Stomach smooth muscle (tissue), 2 donors: ENCODE measurements around the gene DCX.

ENCODE experiments used
- H3K27ac ChIP-seq: one replicate; pipeline ENCODE4 v1.7.0; 2013; ENCODE audit warnings: mild to moderate bottlenecking, low read length, inconsistent platforms
- H3K27me3 ChIP-seq, 2 donors: one replicate each; pipeline ENCODE4 v1.7.0; 2013; ENCODE audit warnings: low read length in 2 of 2; ENCODE audit not compliant: insufficient read depth in 2 of 2, control insufficient read depth in 1 of 2
- H3K36me3 ChIP-seq, 2 donors: one replicate each; pipeline ENCODE4 v1.7.0; 2013; ENCODE audit warnings: low read length in 2 of 2; ENCODE audit not compliant: control insufficient read depth in 2 of 2, insufficient read depth in 2 of 2
- H3K4me1 ChIP-seq: one replicate; pipeline ENCODE4 v1.7.0; 2013; ENCODE audit warnings: low read length; ENCODE audit not compliant: control insufficient read depth, insufficient read depth
- H3K4me3 ChIP-seq, 2 donors: one replicate each; pipeline ENCODE4 v1.7.0; 2013; ENCODE audit warnings: low read length in 2 of 2
- H3K9ac ChIP-seq, 2 donors: one replicate each; pipeline ENCODE4 v1.7.0; 2013; ENCODE audit warnings: low read length in 2 of 2, mild to moderate bottlenecking in 1 of 2
- H3K9me3 ChIP-seq, 2 donors: one replicate each; pipeline ENCODE4 v1.7.0; 2013; ENCODE audit warnings: low read length in 2 of 2; ENCODE audit not compliant: control insufficient read depth in 2 of 2
- donor health status: healthy.
- donor health status: Pancreatic carcinoma.

DCX gene

GRCh38 chrX:111375747-111376146 lies 36.2 kb downstream of the DCX start:
- Histone ChIP-seq H3K9me3 (peaks cover 0 to 2% of the 10 kb centered on the region in 2 donors), H3K36me3 (no peaks in the 10 kb centered on the region), H3K4me1 (no peaks in the 10 kb centered on the region), H3K27ac (no peak overlapping the region), H3K27me3 (peaks cover 0 to 24% of the 10 kb centered on the region in 2 donors), H3K4me3 (no peak overlapping the region), H3K9ac (no peak overlapping the region)

- Histone ChIP-seq H3K27me3 (peaks cover 0 to 20% of the 10 kb centered on the region in 2 donors), H3K27ac (no peak overlapping the region), H3K4me1 (no peaks in the 10 kb centered on the region), H3K9ac (no peak overlapping the region), H3K4me3 (no peak overlapping the region), H3K36me3 (no peaks in the 10 kb centered on the region), H3K9me3 (peaks cover 0 to 2% of the 10 kb centered on the region in 2 donors)
These were observed 39.9 kb downstream of the DCX start for GRCh38 chrX:111372086-111372485.

GRCh38 chrX:111365770-111366325 lies 46.1 kb downstream of the DCX start:
- no peak overlapping the region for H3K27ac ChIP-seq
- peaks cover 0 to 16% of the 10 kb centered on the region in 2 donors for H3K27me3 ChIP-seq
- no peak overlapping the region for H3K4me3 ChIP-seq
- no peaks in the 10 kb centered on the region for H3K36me3 ChIP-seq
- H3K9me3 ChIP-seq = no peaks in the 10 kb centered on the region
- no peaks in the 10 kb centered on the region for H3K4me1 ChIP-seq
- no peak overlapping the region for H3K9ac ChIP-seq

- Histone ChIP-seq H3K4me1 (no peaks in the 10 kb centered on the region), H3K27ac (no peak overlapping the region), H3K4me3 (no peak overlapping the region), H3K9ac (no peak overlapping the region), H3K27me3 (peaks cover 0 to 16% of the 10 kb centered on the region in 2 donors), H3K36me3 (no peaks in the 10 kb centered on the region), H3K9me3 (no peaks in the 10 kb centered on the region)
These were observed 48.3 kb downstream of the DCX start for GRCh38 chrX:111363741-111364140.

GRCh38 chrX:111361751-111362150 lies 50.2 kb downstream of the DCX start:
- no peaks in the 10 kb centered on the region for H3K4me1 ChIP-seq

GRCh38 chrX:111360839-111361238 lies 51.2 kb downstream of the DCX start:
- Histone ChIP-seq H3K36me3 (no peaks in the 10 kb centered on the region), H3K9me3 (no peaks in the 10 kb centered on the region), H3K4me1 (no peaks in the 10 kb centered on the region), H3K27ac (no peak overlapping the region), H3K9ac (no peak overlapping the region), H3K27me3 (peaks cover 0 to 6% of the 10 kb centered on the region in 2 donors), H3K4me3 (no peak overlapping the region)

More at GRCh38 chrX:111361751-111362150, 50.2 kb downstream of the DCX start:
- Histone ChIP-seq H3K4me3 (no peak overlapping the region), H3K36me3 (no peaks in the 10 kb centered on the region), H3K27ac (no peak overlapping the region), H3K9me3 (no peaks in the 10 kb centered on the region), H3K27me3 (peaks cover 0 to 12% of the 10 kb centered on the region in 2 donors), H3K9ac (no peak overlapping the region)

- no peaks in the 10 kb centered on the region for H3K9me3 ChIP-seq
- H3K4me3 ChIP-seq = no peak overlapping the region
- H3K27ac ChIP-seq = no peak overlapping the region
- H3K9ac ChIP-seq = no peak overlapping the region
- H3K36me3 ChIP-seq = no peaks in the 10 kb centered on the region
- H3K4me1 ChIP-seq = peaks cover 6% of the 10 kb centered on the region
- H3K27me3 ChIP-seq = peaks cover 0 to 2% of the 10 kb centered on the region in 2 donors
These were observed 56.4 kb downstream of the DCX start for GRCh38 chrX:111355523-111356115.

- no peaks in the 10 kb centered on the region for H3K36me3 ChIP-seq
- H3K4me3 ChIP-seq = no peak overlapping the region
- H3K9ac ChIP-seq = no peak overlapping the region
- no peak overlapping the region for H3K27ac ChIP-seq
- peaks cover 0 to 2% of the 10 kb centered on the region in 2 donors for H3K27me3 ChIP-seq
- H3K9me3 ChIP-seq = no peaks in the 10 kb centered on the region
- H3K4me1 ChIP-seq = peaks cover 6% of the 10 kb centered on the region
These were observed 57.5 kb downstream of the DCX start for GRCh38 chrX:111354496-111354895.

GRCh38 chrX:111353793-111354192 lies 58.2 kb downstream of the DCX start:
- Histone ChIP-seq H3K9me3 (no peaks in the 10 kb centered on the region), H3K4me1 (peaks cover 6% of the 10 kb centered on the region), H3K9ac (no peak overlapping the region), H3K27me3 (peaks cover 0 to 2% of the 10 kb centered on the region in 2 donors), H3K36me3 (no peaks in the 10 kb centered on the region), H3K4me3 (no peak overlapping the region), H3K27ac (no peak overlapping the region)

GRCh38 chrX:111352424-111352823 lies 59.6 kb downstream of the DCX start:
- Histone ChIP-seq H3K9me3 (no peaks in the 10 kb centered on the region), H3K36me3 (no peaks in the 10 kb centered on the region), H3K9ac (no peak overlapping the region), H3K4me3 (no peak overlapping the region), H3K27ac (no peak overlapping the region), H3K27me3 (peaks cover 0 to 2% of the 10 kb centered on the region in 2 donors), H3K4me1 (peaks cover 6% of the 10 kb centered on the region)

GRCh38 chrX:111349934-111350333 lies 62.1 kb downstream of the DCX start:
- no peaks in the 10 kb centered on the region for H3K27me3 ChIP-seq
- H3K9ac ChIP-seq = no peak overlapping the region
- peaks cover 6% of the 10 kb centered on the region for H3K4me1 ChIP-seq
- H3K4me3 ChIP-seq = no peak overlapping the region
- H3K9me3 ChIP-seq = no peaks in the 10 kb centered on the region
- H3K27ac ChIP-seq = no peak overlapping the region
- H3K36me3 ChIP-seq = no peaks in the 10 kb centered on the region
